PFSK-1 (cell line): ENCODE measurements around the gene IQCE.

Experiments used
- FOXP2 ChIP-seq: optimal IDR thresholded peaks from 2 replicates; pipeline ENCODE3; 2011; ENCODE audit warnings: borderline replicate concordance, control low read depth, inconsistent platforms; ENCODE audit not compliant: insufficient read depth; ENCODE audit errors: extremely low read length, extremely low read depth
- POLR2AphosphoS5 ChIP-seq: IDR thresholded peaks from 2 replicates; pipeline ENCODE4 v1.6.1; 2012; ENCODE audit warnings: low read depth, mild to moderate bottlenecking, control low read depth, low read length, moderate library complexity
- REST ChIP-seq, 2 experiments: IDR thresholded peaks; 2 replicates each; pipeline versions ENCODE4 v1.6.1 to v1.8.0; 2011 to 2012; ENCODE audit warnings: low read depth in 2 of 2, low read length in 2 of 2, control low read depth in 1 of 2, inconsistent platforms in 1 of 2, mild to moderate bottlenecking in 1 of 2, moderate library complexity in 1 of 2; ENCODE audit not compliant: insufficient read depth in 1 of 2
- SIN3A ChIP-seq: IDR thresholded peaks from 2 replicates; pipeline ENCODE4 v1.6.1; 2012; ENCODE audit warnings: mild to moderate bottlenecking, low read length, moderate library complexity, borderline replicate concordance; ENCODE audit not compliant: insufficient read depth
- TAF1 ChIP-seq: IDR thresholded peaks from 2 replicates; pipeline ENCODE4 v1.6.1; 2012; ENCODE audit warnings: low read length, control low read depth, borderline replicate concordance; ENCODE audit not compliant: insufficient read depth

Gene IQCE

DNA sequence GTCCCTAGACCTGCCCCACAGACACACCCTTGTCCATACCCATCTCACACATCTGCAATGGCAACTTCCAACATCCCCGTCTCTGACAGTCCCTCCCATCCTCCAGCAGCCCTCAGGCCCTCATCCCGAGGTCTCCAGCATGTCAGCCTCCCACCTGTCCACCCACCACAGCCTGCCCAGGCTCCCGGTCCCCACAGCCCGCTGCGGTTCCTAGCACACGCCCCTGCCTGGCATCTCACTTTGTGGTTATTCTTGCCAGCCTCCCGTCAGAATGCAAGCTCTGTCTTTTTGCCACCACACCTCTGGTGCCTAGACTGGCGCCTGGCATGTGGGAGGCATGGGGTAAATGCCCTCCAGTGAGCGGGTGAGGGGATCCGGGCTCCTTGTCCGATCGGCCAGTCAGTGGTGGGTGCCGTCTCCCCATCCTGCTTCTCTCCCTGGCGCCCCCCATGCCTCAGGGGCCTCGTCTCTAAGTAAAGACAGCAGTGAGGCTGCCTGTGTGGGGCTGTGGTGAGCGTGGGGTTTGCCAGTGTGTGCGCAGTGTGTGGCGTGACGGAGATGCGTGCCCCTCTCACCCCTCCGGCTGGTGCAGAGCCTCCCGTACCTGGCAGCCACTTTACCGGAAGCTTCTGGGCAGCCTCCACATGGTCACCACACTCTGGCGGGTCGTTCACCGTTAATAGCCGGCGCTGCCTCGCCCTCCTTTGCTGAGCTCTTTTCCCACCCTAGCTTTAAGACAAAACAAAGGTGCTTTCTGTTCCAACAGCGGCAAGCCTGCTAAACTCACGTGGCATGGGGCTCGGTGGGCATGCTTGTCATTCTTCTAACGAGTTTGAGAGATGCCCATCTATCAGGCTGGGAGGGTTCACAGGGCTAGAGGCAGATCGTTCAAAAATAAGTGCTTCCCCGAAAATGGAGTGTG lies 44.5 kb downstream of the IQCE start:
- no peak for TF ChIP-seq REST (IDR thresholded peaks at IDR 0.05; ENCODE audit: insufficient read depth in 1 of 2, low read depth in 2 of 2, low read length in 2 of 2)
- TF ChIP-seq POLR2AphosphoS5 = no peak
- TF ChIP-seq SIN3A = no peak
- no peak for TF ChIP-seq TAF1
- TF ChIP-seq FOXP2 = no peak

DNA sequence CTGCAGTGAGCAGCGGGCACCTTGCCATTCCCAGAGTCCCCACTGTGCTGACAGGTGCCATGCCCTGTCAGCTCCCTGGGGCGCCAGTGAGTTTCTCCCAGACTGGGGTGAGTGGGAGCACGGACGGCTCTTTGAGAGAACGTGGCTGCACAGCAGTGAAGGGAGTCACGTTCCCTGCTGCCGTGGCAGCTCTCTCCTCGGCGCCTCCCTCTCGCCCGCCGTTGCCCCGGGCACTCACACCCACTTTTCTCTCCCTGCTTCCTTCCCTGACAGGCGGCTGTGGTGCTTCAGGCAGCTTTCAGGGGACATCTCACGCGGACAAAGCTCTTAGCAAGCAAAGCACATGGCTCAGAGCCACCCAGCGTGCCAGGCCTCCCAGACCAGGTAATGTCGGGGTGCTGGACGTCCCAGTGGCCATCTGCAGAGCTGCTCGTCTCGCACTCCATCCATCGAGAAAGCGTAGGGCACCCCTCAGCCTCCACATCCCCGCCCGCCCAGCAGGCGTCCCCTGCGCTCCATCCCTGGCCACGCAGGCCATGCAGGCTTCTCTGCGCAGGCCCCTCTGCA lies 45.9 kb downstream of the IQCE start:
- TF ChIP-seq REST (IDR thresholded peaks at IDR 0.05; ENCODE audit: insufficient read depth in 1 of 2, low read depth in 2 of 2, low read length in 2 of 2) (no peak), FOXP2 (no peak), SIN3A (no peak), TAF1 (no peak), POLR2AphosphoS5 (no peak)

- TF ChIP-seq TAF1 = no peak
Observed at GRCh38 chr7:2605608-2606538, 47.1 kb downstream of the IQCE start.

DNA sequence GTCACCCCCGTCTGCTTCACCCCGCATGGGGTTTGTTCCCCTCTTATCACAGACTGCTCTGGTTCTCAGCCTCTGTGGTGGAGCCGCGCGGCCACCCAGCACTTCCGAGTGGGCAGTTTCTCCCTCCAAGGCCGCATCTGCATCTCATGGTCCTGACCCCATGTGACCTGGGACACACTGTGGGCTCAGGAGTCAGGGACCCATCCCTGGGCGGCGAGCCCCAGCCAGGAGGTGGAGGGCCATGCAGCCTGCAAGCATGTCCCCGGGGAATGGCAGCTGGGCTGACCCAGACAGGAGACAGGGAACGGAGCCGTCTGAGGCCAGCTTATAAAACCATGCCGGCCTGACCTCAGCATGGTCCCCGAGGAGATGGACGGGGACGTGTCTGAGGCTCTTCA lies 47.8 kb downstream of the IQCE start:
- TF ChIP-seq TAF1 = no peak
- TF ChIP-seq SIN3A = no peak
- no peak for TF ChIP-seq POLR2AphosphoS5
- no peak for TF ChIP-seq REST (IDR thresholded peaks at IDR 0.05; ENCODE audit: insufficient read depth in 1 of 2, low read depth in 2 of 2, low read length in 2 of 2)
- TF ChIP-seq FOXP2 = no peak

DNA sequence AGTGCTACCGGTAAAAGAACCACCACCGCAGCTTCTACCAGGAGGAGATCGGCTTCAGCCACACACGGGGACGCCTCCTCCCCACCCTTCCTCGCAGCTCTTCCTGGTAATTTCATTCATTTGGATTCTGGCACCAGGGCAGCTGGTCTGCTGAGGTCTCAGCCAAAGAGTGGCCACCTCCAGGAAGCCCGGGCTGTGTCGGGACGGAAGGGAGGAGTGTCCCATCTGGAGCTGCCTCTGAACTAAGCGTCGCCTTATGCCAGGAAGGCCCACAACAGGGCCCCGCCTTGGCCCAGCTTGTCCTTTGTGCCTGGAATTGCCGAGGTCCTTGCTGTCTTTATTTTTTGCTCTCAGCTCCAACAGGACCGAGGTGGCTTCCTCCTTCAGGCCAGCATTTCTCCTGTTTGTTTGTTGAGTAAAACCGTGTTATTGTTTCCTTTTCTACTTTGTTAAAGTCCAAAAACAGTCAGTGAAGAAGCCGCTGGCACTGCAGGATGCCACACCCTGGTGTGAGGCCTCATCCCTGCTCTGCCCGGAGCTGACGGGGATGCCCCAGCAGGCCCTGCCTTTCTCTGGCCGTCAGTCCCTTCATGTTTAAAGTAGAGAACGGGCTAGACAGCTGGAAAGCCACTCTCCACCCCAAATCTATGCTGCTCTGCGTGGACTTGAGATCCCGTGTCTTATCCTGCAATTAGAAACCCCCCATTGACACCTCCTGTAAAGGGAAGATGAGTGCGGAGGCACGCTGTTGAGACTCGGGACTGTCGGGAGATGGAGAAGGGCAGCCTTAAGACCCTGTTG lies 48.5 kb downstream of the IQCE start:
- TF ChIP-seq POLR2AphosphoS5 (peak; percentile 57; the same call in 1 of the 2 replicates), SIN3A (peak; percentile 47; the same call in 1 of the 2 replicates), FOXP2 (peak; percentile 31), REST (IDR thresholded peaks at IDR 0.05; ENCODE audit: insufficient read depth in 1 of 2, low read depth in 2 of 2, low read length in 2 of 2) (peak in 1 of 2 experiments; percentile 29; a peak in 1 of 4 replicates), TAF1 (0 out of 2 replicates have a peak, but pooled peaks have one; percentile 52)
